GM21381 (cell line): ENCODE results near the gene OTOGL.
"Not testable (repeated sequence)": the region's sequence is repeated elsewhere in the genome, so short reads cannot be mapped to it uniquely, and the experiment has no call there.

Source experiments
- ATAC-seq: cut with Tn5 transposase; IDR thresholded peaks from one replicate; pipeline ENCODE4 v1.9.1; 2021; ENCODE audit warnings: mild to moderate bottlenecking, moderate library complexity; ENCODE audit not compliant: unreplicated experiment

Gene OTOGL, protein sequence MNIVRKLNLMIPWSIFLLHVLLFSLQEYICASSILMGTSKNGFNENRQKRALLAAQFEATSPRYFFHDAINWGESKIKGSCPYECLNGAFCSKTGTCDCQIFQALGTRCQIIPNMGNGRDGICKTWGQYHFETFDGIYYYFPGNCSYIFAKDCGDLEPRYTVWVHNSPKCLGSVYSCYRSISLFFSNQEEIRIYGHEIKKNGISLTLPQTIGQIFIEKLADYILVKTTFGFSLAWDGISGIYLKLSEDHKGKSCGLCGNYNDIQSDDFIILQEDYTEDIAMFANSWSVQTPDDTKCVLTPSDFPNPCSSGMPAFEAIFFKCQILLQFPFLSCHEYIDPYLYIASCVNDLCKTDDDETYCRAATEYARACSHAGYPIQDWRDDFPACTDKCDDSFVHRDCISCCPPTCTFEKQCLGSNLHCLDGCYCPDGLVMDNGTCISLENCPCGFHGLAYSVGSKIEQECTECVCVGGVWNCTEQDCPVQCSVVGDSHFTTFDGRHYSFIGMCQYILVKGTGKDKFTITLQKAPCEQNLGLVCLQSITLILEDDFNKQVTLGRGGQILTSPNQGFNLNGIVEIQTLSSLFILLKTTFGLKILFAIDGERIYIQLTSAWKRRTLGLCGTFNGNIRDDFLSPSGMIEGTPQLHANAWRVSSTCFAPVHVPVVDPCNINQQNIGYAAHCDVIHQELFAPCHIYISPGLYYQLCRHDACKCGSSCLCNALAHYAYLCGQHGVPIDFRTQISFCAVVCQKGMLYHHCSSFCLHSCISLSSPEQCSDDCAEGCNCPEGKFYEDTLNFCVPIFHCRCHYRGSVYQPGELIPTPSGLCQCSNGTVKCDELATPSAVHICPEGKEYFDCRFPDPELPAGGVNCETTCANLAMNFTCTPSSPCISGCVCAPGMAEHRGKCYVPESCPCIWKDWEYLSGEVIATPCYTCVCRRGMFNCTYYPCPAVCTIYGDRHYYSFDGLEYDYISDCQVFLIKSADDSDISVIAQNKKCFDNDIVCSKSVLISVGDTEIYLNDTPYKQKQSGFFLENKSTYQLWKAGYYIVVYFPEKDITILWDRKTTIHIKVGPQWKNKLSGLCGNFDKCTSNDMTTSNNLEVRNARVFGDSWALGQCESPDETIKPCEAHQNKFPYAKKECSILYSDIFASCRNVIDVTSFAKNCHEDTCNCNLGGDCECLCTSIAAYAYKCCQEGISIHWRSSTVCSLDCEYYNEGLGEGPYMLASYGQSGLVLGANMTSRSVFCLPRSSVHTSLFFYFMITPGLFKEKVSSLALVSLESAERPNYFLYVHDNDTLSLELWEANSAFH (N-terminal part only)

DNA sequence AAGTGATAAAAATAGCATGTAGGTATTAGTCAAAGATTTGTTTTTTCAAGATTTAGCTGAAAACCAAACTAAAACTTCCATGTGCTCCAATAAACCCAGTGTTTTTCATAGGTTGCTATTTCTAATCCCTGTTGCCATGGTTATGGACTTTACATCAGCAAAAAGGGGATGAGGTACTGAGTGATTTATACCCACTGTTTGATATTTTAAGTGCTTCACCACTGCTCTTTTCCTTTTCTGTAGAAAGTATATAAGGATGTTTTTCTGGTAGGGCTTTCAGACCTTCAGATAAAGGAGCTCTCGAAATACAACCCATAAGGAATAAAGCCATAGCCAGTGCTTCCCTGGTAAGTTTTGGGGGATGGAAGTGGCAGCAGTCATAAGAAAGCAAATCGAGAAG, at the start of gene OTOGL:
Gene OTOGL (plus strand): TSS at position 279 of the 400 bp plus-strand sequence. CDS start 109,895 bp downstream, outside the sequence.
- ATAC-seq = no peak

DNA sequence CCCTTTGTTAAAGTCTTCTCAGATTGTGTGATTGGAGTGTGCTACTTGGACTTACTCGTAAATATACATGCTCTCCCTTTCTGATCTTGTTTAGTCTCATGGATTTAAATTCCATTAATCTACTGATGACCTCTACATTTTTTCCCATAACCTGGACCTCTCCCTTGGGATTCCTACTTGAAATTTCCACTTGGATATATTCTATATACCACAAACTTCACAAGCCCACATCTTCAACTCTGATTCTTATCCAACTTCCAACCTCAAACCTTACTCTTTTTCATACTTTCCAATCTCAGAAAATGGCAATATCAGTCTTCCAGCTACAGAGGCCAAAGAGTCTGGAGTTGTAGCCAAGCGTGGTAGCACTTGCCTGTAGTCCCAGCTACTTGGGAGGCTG, 49.1 kb upstream of the OTOGL start:
- ATAC-seq = no peak

DNA sequence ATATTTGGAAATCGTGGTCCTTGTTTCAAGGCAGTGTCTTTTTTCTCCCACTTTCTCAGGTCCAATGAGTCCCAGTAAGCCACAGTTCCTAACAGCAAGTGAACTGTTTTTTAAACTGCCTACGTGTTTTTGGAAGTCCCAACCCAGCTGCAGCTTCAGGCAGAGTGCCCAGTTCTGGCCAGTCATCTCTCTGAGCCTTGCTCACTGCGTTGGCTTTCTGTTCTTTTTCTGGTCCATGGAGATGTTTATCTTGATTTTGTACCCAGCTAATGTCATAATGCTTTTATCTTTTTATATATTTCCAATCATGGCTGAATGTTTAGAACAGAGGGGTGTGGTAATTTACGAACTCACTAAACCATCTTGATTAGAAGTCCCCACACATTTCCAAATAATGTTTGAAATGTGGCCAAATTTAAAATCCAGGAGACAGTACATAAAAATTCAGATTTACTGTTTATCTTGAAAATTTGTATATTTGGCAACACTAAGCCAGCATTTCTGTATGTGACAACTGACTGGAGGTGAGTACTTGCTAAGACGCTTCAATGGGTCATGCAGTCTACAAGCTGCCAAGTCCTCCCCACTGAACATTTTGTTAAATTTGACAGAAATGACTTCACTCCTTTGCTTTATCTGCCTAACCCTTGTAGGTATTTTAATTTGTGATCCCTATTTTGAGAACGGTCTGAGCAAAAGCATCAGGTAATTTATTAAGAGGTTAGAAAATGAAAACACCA, 46.1 kb upstream of the OTOGL start:
- ATAC-seq = no peak

DNA sequence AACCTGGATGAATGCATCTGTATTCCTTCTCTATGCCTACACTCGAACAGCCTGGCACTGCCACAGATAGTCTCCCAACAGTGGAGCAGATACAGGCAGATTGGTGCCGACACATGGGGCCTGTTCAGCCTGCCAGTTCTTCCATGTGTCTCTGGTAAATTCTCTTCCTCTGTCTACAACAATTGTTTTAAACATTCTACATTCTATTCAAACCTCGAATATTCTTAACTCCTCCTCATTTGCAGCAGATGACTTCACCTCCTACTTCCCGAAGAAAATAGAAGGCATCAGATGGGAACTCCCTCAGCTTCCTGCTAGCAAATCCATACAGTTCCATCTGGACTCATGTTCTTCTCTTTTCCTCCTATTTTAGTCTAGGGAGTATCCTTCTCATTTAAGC, 43.1 kb upstream of the OTOGL start:
- no peak for ATAC-seq

DNA sequence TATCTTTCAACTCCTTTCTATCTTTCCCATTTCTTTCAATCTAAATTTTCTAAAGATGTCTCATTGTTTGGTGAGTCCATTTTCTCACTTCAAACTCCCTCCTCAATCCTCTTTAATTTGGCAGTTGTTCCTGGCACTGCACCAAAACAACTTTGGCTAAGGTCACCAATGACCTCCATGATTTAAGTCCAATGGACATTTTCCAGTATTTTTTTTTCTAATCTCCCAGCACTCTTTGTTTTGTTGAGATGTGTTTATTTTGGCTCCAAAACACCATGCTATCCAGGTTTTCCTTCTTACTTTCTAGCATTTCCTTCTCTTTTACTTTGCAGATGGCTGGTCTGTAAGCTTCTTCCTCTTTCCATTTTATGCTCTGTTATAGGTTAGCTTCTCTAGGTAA, 42.5 kb upstream of the OTOGL start:
- ATAC-seq = no peak

DNA sequence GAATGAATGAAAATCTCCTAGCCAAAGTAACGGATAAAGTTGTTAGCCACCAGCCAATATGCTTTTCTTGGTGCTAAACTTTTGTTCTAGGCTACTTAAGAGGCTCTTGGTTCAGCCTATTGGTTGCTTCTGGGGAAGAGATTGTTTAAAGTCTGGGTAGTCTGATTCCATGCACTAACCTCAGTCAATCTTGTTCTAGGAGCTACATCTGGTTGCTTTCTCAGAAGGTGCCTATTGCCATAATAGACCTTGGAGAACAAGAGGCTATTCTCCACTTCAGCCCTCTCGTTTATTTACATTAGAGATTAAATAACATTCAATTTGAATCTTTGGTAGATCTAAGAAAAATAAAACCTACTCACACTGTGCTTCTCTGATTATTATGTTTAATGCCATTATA, 40.8 kb upstream of the OTOGL start:
- ATAC-seq = no peak

DNA sequence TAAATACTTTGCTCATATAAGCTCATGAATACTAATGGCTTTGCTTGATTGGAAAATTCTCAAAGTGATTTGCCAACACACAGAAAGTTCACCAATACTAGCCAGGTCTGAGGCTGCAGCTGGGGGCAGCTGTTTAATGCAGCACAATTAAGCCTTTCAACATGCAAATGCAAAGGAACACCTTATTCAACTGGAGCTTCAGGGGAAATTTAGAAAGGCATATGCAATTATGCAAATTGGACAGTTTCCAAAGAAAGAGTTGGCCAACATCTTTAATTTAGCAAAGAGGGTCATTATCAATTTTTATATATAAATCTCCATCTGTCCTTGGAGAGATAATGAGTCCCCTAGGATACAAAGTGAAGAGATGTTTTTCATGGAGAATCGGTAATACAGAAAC, 40.2 kb upstream of the OTOGL start:
- ATAC-seq = no peak

DNA sequence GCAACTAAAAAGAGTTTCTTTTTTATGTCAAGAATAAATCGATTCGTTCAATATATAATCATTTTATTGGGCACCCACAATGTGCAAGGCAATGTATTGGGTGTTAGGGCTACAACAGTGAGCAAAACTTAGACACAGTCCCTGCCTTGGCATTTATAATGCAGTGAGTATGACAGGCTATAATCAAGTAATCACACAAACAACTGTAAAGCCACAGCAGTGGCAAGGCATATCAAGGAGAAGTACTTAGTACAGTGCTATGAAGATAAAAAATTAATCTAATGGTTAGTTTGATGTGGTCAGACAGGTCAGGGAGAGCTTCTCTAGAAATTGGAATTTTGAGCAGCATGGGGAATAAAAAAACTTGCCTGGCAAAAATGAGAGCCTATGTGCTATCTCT, 39.5 kb upstream of the OTOGL start:
- ATAC-seq = no peak

DNA sequence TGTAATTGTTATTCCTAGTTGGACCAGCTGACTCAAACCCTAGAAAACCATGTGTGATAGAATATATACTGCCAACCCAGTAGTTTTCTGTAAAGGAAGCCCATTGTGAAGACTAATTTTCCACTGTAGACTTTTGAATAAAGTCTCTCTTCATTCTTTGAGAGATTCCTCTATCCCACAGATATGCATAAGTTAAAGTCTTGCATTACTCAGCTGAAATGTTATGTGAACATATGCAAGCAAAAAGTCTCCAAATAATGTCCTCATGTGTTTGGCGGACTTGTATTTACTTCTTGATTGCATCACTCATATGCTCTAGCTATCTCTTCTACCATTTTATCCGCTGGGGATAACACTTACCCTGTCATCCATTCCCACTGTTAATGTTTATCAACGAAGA, 35.1 kb upstream of the OTOGL start:
- ATAC-seq = no peak

DNA sequence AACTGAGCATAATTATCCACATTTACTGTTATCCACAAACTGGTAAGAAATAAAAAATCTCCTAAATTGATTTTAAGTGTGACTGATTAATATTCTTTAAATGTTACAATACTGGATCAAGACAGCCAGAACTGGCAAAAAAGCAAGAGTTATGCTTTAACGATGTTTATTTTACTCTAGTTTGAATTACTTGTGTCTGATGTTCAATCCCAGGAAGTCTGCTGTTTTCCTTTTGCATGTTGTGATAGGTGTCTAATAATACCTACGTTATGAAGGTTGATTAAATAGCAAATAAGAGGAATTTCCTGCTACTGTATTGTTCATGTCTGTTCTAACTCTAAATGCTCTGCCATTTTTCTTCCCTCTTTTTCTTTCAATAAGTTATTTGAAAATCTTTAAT, 34.4 kb upstream of the OTOGL start:
- no peak for ATAC-seq

DNA sequence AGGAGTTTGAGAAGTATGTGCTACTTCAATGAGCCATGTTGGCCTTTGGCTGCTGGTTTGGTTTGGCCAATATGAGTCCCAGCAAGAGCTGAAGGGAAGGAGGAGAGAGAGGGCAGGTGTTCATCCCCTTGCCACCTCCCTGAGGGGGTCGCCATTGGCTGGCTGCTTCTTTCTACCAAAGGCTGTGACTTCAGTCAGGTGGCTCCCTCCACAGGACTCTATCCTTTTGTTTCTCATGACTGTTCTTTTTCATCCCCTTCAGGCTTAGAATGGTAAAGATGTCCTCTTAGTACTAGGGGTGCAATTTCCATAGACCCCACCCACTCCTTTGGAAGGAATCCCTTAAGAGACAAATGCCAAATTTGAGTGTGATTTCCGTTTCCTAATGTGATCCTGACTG, 31.2 kb upstream of the OTOGL start:
- no peak for ATAC-seq

DNA sequence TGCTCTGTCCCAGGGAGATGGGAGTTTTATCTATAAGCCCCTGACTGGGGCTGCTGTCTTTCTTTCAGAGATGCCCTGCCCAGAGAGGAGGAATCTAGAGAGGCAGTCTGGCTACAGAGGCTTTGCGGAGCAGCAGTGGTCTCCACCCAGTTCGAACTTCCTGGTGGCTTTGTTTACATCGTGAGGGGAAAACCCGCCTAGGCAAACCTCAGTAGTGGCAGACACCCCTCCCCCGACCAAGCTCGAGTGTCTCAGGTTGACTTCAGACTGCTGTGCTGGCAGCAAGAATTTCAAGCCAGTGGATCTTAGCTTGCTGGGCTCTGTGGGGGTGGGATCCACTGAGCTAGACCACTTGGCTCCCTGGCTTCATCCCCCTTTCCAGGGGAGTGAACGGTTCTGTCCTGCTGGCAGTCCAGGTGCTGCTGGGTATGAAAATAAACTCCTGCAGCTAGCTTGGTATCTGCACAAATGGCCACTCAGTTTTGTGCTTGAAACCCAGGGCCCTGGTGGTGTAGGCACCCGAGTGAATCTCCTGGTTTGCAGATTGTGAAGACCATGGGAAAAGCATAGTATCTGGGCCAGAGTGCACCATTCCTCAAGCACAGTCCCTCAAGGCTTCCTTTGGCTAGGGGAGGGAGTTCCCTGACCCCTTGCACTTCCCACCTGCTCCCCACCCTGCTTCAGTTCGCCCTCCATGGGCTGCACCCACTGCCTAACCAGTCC, 15.3 kb upstream of the OTOGL start:
- not testable (repeated sequence) for ATAC-seq

DNA sequence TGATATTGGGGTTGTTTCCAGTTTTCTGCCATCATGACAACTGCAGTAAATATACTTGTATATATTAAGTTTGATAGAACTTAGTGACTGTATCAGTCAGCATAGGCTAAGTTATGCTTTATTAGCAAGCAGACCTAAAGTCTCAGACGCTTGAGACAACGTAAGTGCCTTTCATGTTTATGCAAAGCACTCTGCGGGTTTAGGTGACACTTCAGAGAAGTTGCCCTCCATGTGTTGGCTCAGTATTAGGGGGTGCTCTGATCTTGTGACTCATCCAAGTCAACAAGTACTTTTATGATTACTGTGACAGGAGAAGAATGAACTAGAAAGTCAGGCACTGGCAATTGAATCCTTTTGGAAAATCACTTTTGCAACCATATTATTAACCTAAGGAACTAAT, 13.3 kb upstream of the OTOGL start:
- no peak for ATAC-seq

DNA sequence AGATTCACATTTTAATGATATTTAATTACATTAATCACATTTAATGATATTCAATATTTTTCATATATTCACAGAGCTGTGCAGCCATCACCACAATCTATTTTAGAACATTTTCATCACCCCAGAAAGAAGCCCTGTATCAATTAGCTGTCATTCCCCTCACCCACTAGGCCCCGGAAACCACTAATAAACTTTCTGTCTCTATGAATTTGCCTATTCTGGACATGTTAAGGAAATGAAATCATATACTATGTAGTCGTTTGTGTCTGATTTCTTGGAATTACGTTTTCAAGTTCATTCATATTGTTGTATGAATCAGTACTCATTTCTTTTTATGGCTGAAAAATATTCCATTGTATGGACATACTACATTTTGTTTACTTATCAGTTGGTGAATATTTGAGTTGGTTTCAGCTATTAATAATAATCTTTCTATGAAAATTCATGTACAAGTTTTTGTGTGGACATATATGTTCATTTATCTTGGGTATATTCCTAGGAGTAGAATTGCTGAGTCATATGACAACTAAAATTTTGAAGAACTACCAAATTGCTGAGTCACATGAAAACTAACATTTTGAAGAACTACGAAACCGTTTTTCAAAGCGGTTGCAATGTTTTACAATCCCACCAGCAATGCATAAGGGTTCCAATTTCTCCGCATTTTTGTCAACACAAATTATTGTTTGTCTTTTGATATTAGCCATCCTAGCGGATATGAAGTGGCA, 11.7 kb upstream of the OTOGL start:
- ATAC-seq = no peak

DNA sequence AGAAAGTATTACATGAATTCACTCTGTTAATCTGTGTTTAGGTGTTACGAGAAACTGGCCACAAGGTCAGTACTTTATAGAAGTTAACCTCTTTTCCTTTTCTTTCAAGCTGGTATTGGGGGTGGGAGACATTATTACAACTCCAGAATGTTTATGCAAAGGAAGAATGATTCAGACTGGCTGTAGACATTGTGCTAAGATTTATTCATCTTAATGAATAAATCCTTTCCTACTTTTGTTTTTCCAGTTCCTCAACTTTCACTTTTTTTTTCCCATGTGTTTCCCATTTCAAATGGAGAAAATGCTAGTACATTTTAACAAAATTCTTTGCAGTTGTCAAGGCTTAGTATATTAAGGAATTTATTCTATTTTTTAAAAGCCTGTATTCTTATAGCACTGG, 1.3 kb downstream of the OTOGL start:
- ATAC-seq = no peak

DNA sequence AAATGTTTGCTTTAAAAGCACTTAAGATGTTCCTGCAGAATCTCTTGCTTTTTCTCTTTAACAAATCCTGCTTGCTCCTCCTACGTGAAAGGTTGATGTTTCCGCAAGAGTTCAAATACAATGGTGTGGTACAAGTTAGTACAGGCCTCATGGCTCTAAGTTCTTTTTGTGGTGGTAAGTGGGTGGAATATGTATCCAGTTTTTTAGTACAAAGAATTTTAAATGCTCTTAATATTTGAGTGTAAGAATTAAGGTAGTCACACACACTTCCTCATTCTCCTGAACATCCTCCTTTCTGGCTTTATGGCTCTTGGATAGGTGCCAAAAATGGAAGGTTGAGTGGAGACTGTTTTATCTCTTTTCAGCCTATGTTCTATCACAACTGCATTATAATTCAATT, 1.8 kb downstream of the OTOGL start:
- ATAC-seq = no peak

DNA sequence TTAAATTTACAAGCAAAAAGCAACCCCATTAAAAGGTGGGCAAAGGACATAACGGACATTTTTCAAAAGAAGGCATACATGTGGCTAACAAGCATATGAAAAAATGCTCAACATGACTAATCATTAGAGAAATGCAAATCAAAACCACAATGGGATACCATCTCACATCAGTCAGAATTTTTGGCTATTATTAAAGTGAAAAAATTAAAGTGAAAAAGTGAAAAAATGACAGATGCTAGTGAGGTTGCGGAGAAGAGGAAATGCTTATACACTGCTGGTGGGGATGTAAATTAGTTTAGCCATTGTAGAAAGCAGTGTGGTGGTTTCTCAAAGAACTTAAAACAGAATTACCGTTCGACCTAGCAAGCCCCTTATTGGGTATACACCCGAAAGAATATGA, 7.9 kb downstream of the OTOGL start:
- ATAC-seq = no peak

DNA sequence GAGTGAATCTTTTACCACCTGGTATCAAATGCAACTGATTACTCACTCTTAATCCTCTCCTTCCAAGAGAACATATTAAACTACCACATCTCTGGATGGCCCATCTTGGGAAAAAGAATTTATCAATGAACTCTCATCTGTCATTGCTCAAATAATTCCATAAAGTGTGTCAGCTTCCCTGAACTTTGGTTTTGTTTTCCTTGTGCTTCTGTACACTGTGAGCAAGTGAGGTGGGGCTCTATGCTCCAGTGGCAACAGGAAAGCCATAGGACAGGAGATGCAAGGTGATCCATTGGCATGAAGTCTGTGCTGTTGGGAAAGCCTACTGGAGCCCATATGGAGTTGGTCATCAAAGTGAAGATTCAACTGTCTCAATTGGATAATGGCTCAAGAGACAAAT, 17.4 kb downstream of the OTOGL start:
- ATAC-seq = no peak
